Islet of Langerhans (tissue), 1 donor: ENCODE data around the gene FAM193A.
"Not testable (repeated sequence)": the region's sequence is repeated elsewhere in the genome, so short reads cannot be mapped to it uniquely, and the experiment has no call there.

ENCODE experiments used
- FAIRE-seq: peaks from one replicate; lab custom pipeline; 2011; peaks lifted over from hg19 to GRCh38; lab: Jason Lieb, UNC

Gene FAM193A

GRCh38 chr4:2514944-2515343 lies 21.5 kb upstream of the FAM193A start:
- FAIRE-seq: not testable (repeated sequence)

- FAIRE-seq: no peak
Measured at GRCh38 chr4:2515830-2516550, 20.5 kb upstream of the FAM193A start.

GRCh38 chr4:2516635-2517034 lies 19.8 kb upstream of the FAM193A start:
- FAIRE-seq: no peak

GRCh38 chr4:2526559-2526958 lies 9.9 kb upstream of the FAM193A start:
- no peak for FAIRE-seq

GRCh38 chr4:2534904-2535375 lies 1.5 kb upstream of the FAM193A start:
- FAIRE-seq: no peak

- FAIRE-seq: no peak
Measured at GRCh38 chr4:2535376-2536192, 863 bp upstream of the FAM193A start.

GRCh38 chr4:2537011-2537830 lies 774 bp downstream of the FAM193A start:
- FAIRE-seq: no peak

GRCh38 chr4:2543580-2544191 lies 7.2 kb downstream of the FAM193A start:
- FAIRE-seq: not testable (repeated sequence)

GRCh38 chr4:2545321-2546013 lies 9.0 kb downstream of the FAM193A start:
- FAIRE-seq: no peak

- FAIRE-seq: no peak
Measured at GRCh38 chr4:2546286-2546823, 9.9 kb downstream of the FAM193A start.

GRCh38 chr4:2546961-2547691 lies 10.7 kb downstream of the FAM193A start:
- FAIRE-seq: not testable (repeated sequence)

- no peak for FAIRE-seq
Measured at GRCh38 chr4:2551118-2551517, 14.7 kb downstream of the FAM193A start.

GRCh38 chr4:2552806-2553205 lies 16.4 kb downstream of the FAM193A start:
- no peak for FAIRE-seq

GRCh38 chr4:2558301-2558700 lies 21.9 kb downstream of the FAM193A start:
- FAIRE-seq: no peak

- FAIRE-seq: no peak
Measured at GRCh38 chr4:2560167-2560566, 23.7 kb downstream of the FAM193A start.

GRCh38 chr4:2565533-2565932 lies 29.1 kb downstream of the FAM193A start:
- no peak for FAIRE-seq

- FAIRE-seq: no peak
Measured at GRCh38 chr4:2570036-2570435, 33.6 kb downstream of the FAM193A start.

GRCh38 chr4:2570551-2571222 lies 34.2 kb downstream of the FAM193A start:
- FAIRE-seq: no peak

GRCh38 chr4:2572076-2572475 lies 35.6 kb downstream of the FAM193A start:
- FAIRE-seq: no peak

GRCh38 chr4:2572866-2573265 lies 36.4 kb downstream of the FAM193A start:
- no peak for FAIRE-seq
